ENCODE results near the gene SLIT1. TPM values are rescaled to one million over a fixed set of nuclear protein-coding genes. Genes with fewer than 3 reads are reported as not detected.
A peak's percentile ranks its signal among the peaks of the same experiment; 100 is the strongest.

Gene SLIT1
- total RNA-seq, 1 donor, result not detected

DNA sequence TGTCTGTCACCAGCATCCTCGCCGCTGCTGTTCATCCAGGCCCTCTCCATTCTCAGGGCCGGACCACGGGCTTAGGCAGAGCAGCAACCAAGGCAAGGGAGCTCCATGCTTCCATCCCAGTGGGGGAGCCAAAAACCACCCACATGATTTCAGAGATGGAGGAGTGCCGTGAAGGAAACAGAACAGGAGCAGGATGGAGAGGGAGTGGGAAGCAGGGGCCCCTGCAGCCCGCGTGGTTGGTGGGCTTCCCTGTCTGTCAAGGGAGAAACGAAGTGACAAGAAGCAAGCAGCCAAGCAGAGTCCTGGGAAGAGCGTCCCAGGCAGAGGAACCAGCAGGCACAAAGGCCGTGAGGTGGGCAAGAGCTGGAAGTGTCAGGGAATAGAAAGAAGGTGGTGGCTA is 95.7 kb downstream of the SLIT1 start:
- H3K9me3 ChIP-seq (ENCODE audit: low read depth, low read length), result no peaks in the 10 kb centered on the region
- H3K4me3 ChIP-seq (ENCODE audit: insufficient read depth, low read length), result no peak overlapping the region
- no peaks in the 10 kb centered on the region for H4K20me1 ChIP-seq (ENCODE audit: insufficient read depth, low read length)
- no peaks in the 10 kb centered on the region for H3K79me2 ChIP-seq (ENCODE audit: insufficient read depth, low read length)
- H3K4me2 ChIP-seq (ENCODE audit: insufficient read depth, low read length), result no peak overlapping the region
- no peak for DNase-seq (ENCODE audit: insufficient read length, low spot score, missing footprints)
- no peaks in the 10 kb centered on the region for H3K4me1 ChIP-seq (ENCODE audit: insufficient read depth, low read length)
- no peak overlapping the region for H3K27ac ChIP-seq (ENCODE audit: low read depth, low read length)
- no peaks in the 10 kb centered on the region for H3K36me3 ChIP-seq (ENCODE audit: insufficient read depth, low read length)
- H3K27me3 ChIP-seq (ENCODE audit: insufficient read depth, low read length), result peaks cover 14% of the 10 kb centered on the region
- TF ChIP-seq, protein P1, sequence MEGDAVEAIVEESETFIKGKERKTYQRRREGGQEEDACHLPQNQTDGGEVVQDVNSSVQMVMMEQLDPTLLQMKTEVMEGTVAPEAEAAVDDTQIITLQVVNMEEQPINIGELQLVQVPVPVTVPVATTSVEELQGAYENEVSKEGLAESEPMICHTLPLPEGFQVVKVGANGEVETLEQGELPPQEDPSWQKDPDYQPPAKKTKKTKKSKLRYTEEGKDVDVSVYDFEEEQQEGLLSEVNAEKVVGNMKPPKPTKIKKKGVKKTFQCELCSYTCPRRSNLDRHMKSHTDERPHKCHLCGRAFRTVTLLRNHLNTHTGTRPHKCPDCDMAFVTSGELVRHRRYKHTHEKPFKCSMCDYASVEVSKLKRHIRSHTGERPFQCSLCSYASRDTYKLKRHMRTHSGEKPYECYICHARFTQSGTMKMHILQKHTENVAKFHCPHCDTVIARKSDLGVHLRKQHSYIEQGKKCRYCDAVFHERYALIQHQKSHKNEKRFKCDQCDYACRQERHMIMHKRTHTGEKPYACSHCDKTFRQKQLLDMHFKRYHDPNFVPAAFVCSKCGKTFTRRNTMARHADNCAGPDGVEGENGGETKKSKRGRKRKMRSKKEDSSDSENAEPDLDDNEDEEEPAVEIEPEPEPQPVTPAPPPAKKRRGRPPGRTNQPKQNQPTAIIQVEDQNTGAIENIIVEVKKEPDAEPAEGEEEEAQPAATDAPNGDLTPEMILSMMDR (IDR thresholded peaks at IDR 0.05; ENCODE audit: extremely low read depth, low read depth, low read length), result no peak
- no peak overlapping the region for H2AFZ ChIP-seq (ENCODE audit: low read length)

DNA sequence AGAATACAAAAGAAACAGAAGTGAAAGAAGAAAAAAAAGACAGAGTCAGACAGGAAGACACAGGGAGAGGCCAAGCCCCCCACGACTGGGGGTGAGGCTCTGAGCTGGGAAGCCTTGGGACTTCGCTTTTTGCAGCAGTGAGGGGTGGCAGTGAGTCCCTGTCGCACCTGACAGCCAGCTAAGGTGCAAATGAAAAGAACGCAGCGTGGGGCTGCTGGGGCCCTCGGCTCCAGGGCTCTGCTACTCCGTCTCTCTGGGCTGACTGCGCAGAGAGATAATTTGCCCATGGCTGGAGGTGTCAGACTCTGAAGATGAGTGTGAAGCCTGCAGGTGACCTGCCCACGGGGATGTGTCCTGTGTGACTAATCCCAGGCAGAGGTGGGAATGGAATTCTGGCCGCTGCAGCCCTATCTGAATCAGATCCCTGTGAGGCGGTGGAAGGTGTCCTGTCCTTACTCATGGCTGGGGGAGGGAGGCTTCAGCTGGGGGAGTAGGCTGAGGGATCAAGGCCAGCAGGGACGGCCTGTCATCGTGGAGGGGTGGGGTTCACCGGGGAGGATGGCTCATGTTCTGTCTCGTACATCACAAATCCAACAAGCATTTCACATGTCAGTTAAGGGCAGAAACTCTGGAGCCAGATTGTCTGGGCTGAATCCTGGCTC is 96.4 kb downstream of the SLIT1 start:
- peaks cover 11% of the 10 kb centered on the region for H3K27me3 ChIP-seq (ENCODE audit: insufficient read depth, low read length)
- TF ChIP-seq, protein P1 (IDR thresholded peaks at IDR 0.05; ENCODE audit: extremely low read depth, low read depth, low read length), result no peak
- no peak for DNase-seq (ENCODE audit: insufficient read length, low spot score, missing footprints)

DNA sequence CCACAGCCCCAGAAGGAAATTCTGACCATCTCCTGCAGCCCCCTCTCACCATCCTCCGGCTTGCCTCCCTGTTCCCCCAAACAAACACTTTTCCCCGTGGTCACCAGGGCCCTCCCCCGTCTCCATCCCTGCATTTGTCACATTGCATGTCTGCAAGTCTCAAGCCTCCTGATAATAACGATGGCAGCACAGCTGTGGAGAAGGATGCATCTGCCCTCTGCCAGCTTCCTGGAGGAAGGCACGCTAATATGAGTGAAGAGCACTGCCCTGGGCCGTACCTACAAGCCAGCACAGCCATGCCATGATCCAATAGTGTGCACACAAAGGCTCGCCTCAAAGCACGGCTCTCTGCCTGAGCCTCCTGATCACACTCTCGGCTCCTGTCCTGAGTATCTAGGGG is 98.5 kb downstream of the SLIT1 start:
- H2AFZ ChIP-seq (ENCODE audit: low read length), result no peak overlapping the region
- H3K27me3 ChIP-seq (ENCODE audit: insufficient read depth, low read length), result peaks cover 3% of the 10 kb centered on the region
- no peaks in the 10 kb centered on the region for H4K20me1 ChIP-seq (ENCODE audit: insufficient read depth, low read length)
- H3K36me3 ChIP-seq (ENCODE audit: insufficient read depth, low read length), result no peaks in the 10 kb centered on the region
- H3K27ac ChIP-seq (ENCODE audit: low read depth, low read length), result no peak overlapping the region
- H3K4me2 ChIP-seq (ENCODE audit: insufficient read depth, low read length), result no peak overlapping the region
- no peaks in the 10 kb centered on the region for H3K79me2 ChIP-seq (ENCODE audit: insufficient read depth, low read length)
- DNase-seq (ENCODE audit: insufficient read length, low spot score, missing footprints), result peak; percentile 56
- no peaks in the 10 kb centered on the region for H3K4me1 ChIP-seq (ENCODE audit: insufficient read depth, low read length)
- TF ChIP-seq, protein P1 (IDR thresholded peaks at IDR 0.05; ENCODE audit: extremely low read depth, low read depth, low read length), result no peak
- H3K4me3 ChIP-seq (ENCODE audit: insufficient read depth, low read length), result no peak overlapping the region
- no peaks in the 10 kb centered on the region for H3K9me3 ChIP-seq (ENCODE audit: low read depth, low read length)

More for the DNA sequence above, 96.4 kb downstream of the SLIT1 start:
- H3K4me2 ChIP-seq (ENCODE audit: insufficient read depth, low read length), result no peak overlapping the region
- no peaks in the 10 kb centered on the region for H3K36me3 ChIP-seq (ENCODE audit: insufficient read depth, low read length)
- H3K4me3 ChIP-seq (ENCODE audit: insufficient read depth, low read length), result no peak overlapping the region
- H3K27ac ChIP-seq (ENCODE audit: low read depth, low read length), result no peak overlapping the region
- no peaks in the 10 kb centered on the region for H3K79me2 ChIP-seq (ENCODE audit: insufficient read depth, low read length)
- no peaks in the 10 kb centered on the region for H4K20me1 ChIP-seq (ENCODE audit: insufficient read depth, low read length)
- H3K9me3 ChIP-seq (ENCODE audit: low read depth, low read length), result no peaks in the 10 kb centered on the region
- H3K4me1 ChIP-seq (ENCODE audit: insufficient read depth, low read length), result no peaks in the 10 kb centered on the region
- no peak overlapping the region for H2AFZ ChIP-seq (ENCODE audit: low read length)

DNA sequence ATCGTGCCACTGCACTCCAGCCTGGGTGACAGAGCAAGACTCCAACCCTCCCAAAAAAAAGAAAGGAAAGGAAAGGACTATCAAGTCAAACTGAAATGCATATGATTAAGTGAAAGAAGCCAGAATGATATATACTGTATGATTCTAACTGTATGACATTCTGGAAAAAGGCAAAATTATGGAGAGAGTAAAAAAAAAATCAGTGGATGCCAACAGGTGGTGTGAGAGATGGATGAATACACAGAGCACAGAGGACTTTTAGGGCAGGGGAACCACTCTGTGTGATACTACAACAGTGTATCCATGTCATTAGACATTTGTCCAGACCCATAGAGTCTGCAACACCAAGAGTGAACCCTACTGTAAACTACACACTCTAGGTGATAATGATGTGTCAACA is 99.2 kb downstream of the SLIT1 start:
- Histone ChIP-seq H3K27ac (ENCODE audit: low read depth, low read length) (no peak overlapping the region), H2AFZ (ENCODE audit: low read length) (no peak overlapping the region), H3K4me1 (ENCODE audit: insufficient read depth, low read length) (no peaks in the 10 kb centered on the region), H3K4me2 (ENCODE audit: insufficient read depth, low read length) (no peak overlapping the region), H4K20me1 (ENCODE audit: insufficient read depth, low read length) (no peaks in the 10 kb centered on the region), H3K9me3 (ENCODE audit: low read depth, low read length) (no peaks in the 10 kb centered on the region), H3K27me3 (ENCODE audit: insufficient read depth, low read length) (peaks cover 3% of the 10 kb centered on the region), H3K4me3 (ENCODE audit: insufficient read depth, low read length) (no peak overlapping the region), H3K36me3 (ENCODE audit: insufficient read depth, low read length) (no peaks in the 10 kb centered on the region), H3K79me2 (ENCODE audit: insufficient read depth, low read length) (no peaks in the 10 kb centered on the region)
- no peak for DNase-seq (ENCODE audit: insufficient read length, low spot score, missing footprints)
- TF ChIP-seq, protein P1 (IDR thresholded peaks at IDR 0.05; ENCODE audit: extremely low read depth, low read depth, low read length), result no peak

All from osteoblast (primary cell).